GM12878 (cell line): ENCODE measurements around the gene GCSAM. TPM values are rescaled to one million over a fixed set of nuclear protein-coding genes. Genes with fewer than 3 reads are reported as not detected.
A peak's percentile ranks its signal among the peaks of the same experiment; 100 is the strongest.

Experiments
- BMI1 ChIP-seq: fragments of 450-650 bp; IDR thresholded peaks from 2 replicates; pipeline ENCODE4 v1.6.1; 2016; ENCODE audit warnings: mild to moderate bottlenecking, moderate library complexity, borderline replicate concordance
- E2F8 ChIP-seq: fragments of 450-650 bp; IDR thresholded peaks from 2 replicates; pipeline ENCODE4 v1.6.1; 2018; ENCODE audit warnings: mild to moderate bottlenecking, low read depth, moderate library complexity; ENCODE audit not compliant: partially characterized antibody
- MEF2B ChIP-seq: fragments of 450-650 bp; IDR thresholded peaks from 2 replicates; pipeline ENCODE4 v1.6.1; 2018; ENCODE audit warnings: mild to moderate bottlenecking, moderate library complexity; ENCODE audit not compliant: partially characterized antibody, poor library complexity, severe bottlenecking
- POLR2AphosphoS5 ChIP-seq: IDR thresholded peaks from 2 replicates; pipeline ENCODE4 v1.6.1; 2011; ENCODE audit warnings: mild to moderate bottlenecking, low read length, inconsistent platforms
- SMAD1 ChIP-seq: fragments of 450-650 bp; IDR thresholded peaks from 2 replicates; pipeline ENCODE4 v1.6.1; 2018; ENCODE audit warnings: mild to moderate bottlenecking, low read depth; ENCODE audit not compliant: partially characterized antibody
- SMAD5 ChIP-seq: IDR thresholded peaks from 2 replicates; pipeline ENCODE4 v1.6.1; 2016; ENCODE audit warnings: antibody characterized with exemption, low read depth
- TAF1 ChIP-seq: IDR thresholded peaks from 2 replicates; pipeline ENCODE4 v1.6.1; 2011; ENCODE audit warnings: mild to moderate bottlenecking, low read depth, low read length, borderline replicate concordance
- ZBTB4 ChIP-seq: fragments of 450-650 bp; formaldehyde crosslinking; IDR thresholded peaks from 2 replicates; pipeline ENCODE4 v1.4.0; 2022; ENCODE audit warnings: mild to moderate bottlenecking, moderate library complexity
- polyA plus RNA-seq, 11 experiments: library from polyadenylated mRNA; depleted of rRNA in 4 of 11; unstranded in 6 of 11; stranded (reverse) in 5 of 11; fragments of >200 nt; fragmentation: Nextera tagmentation in 4 of 11; fragmentation: Illumina TruSeq in 1 of 11; extraction: Ambion mirVana in 4 of 11; extraction: Trizol in 1 of 11; gene quantifications; 1 replicate in 1 of 11; 2 replicates in 10 of 11; pipeline versions ENCODE4 v1.2.1 to v1.2.3, GENCODE V29; 2011 to 2016; ENCODE audit warnings: inconsistent platforms in 2 of 11, missing spikeins in 2 of 11, low read depth in 1 of 11
- total RNA-seq, 4 experiments: library from RNA; depleted of rRNA in 3 of 4; stranded (reverse); fragments of >200 nt in 3 of 4; fragmentation: Illumina TruSeq in 1 of 4; extraction: Trizol in 1 of 4; gene quantifications; 2 replicates each; pipeline versions ENCODE4 v1.2.1 to v1.2.3, GENCODE V29; 2013 to 2021

The GCSAM gene
- total and polyA plus RNA-seq, 10 of the 15 experiments (the other 5 are each of a cell fraction or from before 2014, with no cell fraction given): 81.5 to 407 (median 107) TPM

- TF ChIP-seq MEF2B: peak; percentile 78
- TF ChIP-seq E2F8: no peak
- TF ChIP-seq SMAD5: 0 out of 2 replicates have a peak, but pooled peaks have one; percentile 38
- no peak for TF ChIP-seq TAF1
- 0 out of 2 replicates have a peak, but pooled peaks have one; percentile 2 for TF ChIP-seq ZBTB4 (CRISPR knock-in tag)
- TF ChIP-seq SMAD1: peak; percentile 45
- peak; percentile 42 for TF ChIP-seq POLR2AphosphoS5
- TF ChIP-seq BMI1: no peak
These were observed 10.2 kb downstream of the GCSAM start (continued) for GRCh38 chr3:112122870-112123269.
